ENCODE data around the gene NCAM1.

Gene NCAM1

DNA sequence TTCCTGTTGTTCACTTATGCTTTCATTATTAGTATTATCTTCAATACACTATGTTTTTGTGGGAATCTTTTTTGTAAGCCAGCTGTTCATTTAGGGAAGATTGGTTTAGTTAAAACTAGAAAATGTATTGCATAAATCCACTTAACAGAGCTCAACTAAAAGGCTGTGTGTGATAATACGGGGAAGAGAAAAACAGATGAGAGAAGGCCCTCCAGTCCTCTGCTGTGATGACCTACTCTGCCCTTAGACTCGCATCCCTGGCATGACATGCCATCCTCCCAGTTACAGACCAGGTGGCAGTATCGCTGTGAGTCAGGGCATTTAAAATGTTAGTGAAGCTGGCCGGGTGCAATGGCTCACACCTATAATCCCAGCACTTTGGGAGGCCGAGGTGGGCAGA is 179.8 kb downstream of the NCAM1 start:
- H3K4me3 Mint-ChIP-seq: no peak overlapping the region
- H3K9me3 Mint-ChIP-seq: no peaks in the 10 kb centered on the region
- H3K4me1 Mint-ChIP-seq: no peaks in the 10 kb centered on the region

DNA sequence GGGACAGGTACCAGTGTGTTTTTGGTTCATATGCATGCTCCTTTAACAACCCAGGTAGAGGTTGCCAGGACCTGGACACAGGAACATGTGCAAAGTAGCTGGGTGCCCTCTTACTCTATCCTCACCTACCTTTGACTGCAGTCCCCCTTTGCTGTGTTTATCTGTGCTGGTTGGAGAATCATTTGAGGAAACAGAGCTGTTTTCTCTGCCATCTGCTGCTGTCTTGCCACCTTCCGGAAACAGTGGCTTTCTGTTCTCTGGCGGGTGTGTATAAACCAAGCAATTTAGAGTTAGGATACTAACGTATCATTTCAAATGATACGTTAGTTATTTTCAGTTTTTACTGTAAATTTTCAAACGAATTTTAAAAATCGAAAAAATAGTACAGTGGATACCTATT is 181.3 kb downstream of the NCAM1 start:
- H3K4me1 Mint-ChIP-seq: no peaks in the 10 kb centered on the region
- no peak overlapping the region for H3K27ac Mint-ChIP-seq
- H3K4me3 Mint-ChIP-seq: no peak overlapping the region
- peaks cover 6% of the 10 kb centered on the region for H3K27me3 Mint-ChIP-seq
- no peaks in the 10 kb centered on the region for H3K9me3 Mint-ChIP-seq
- ATAC-seq: no peak
- H3K36me3 Mint-ChIP-seq: no peaks in the 10 kb centered on the region

More for the DNA sequence above, 179.8 kb downstream of the NCAM1 start:
- peaks cover 16% of the 10 kb centered on the region for H3K27me3 Mint-ChIP-seq
- no peak overlapping the region for H3K27ac Mint-ChIP-seq
- no peaks in the 10 kb centered on the region for H3K36me3 Mint-ChIP-seq
- ATAC-seq: no peak

DNA sequence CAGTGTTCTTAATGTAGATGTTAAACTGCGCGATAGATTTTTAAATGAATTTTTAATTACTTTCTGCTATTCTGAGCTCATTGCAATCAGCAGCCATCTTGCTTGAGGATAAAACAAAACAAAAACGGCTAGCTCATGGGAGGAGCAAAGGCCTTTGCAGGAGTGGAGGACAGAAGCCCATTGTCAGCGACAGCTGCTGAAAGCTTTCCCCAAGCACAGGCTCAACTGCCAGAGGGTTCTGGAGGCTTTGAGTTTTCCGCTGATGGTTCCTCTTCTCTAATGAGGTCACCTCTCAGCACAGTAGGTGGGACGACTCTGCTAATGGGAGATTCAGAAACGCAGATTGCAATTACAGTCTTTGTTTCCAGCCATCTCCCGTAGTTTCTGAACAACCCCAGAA is 186.0 kb downstream of the NCAM1 start:
- Mint-ChIP-seq H3K4me1 (no peaks in the 10 kb centered on the region), H3K9me3 (no peaks in the 10 kb centered on the region), H3K36me3 (no peaks in the 10 kb centered on the region), H3K27ac (no peak overlapping the region), H3K4me3 (no peak overlapping the region), H3K27me3 (no peaks in the 10 kb centered on the region)
- no peak for ATAC-seq

DNA sequence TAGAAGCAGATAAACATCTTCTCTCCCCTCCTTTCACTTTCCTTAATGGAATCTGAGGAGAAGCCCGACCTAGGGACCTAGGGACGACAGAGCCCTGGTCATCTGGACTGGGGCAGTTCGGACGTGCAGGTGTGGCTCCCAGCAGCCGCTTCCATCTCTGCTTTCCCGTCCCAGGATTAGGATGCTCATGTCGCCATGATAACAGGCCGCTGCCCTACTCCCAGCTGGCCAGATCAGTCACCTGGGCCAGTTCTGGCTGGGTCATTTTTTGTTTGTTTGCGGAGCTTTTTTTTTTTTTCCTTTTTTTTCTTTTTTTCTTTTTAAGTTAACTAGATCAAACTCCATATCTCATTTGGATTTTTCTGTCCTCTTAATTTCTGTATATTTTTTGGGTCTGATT is 186.9 kb downstream of the NCAM1 start:
- no peaks in the 10 kb centered on the region for H3K4me1 Mint-ChIP-seq
- no peaks in the 10 kb centered on the region for H3K27me3 Mint-ChIP-seq
- no peaks in the 10 kb centered on the region for H3K36me3 Mint-ChIP-seq
- no peaks in the 10 kb centered on the region for H3K9me3 Mint-ChIP-seq
- H3K27ac Mint-ChIP-seq: no peak overlapping the region
- no peak for ATAC-seq
- no peak overlapping the region for H3K4me3 Mint-ChIP-seq

DNA sequence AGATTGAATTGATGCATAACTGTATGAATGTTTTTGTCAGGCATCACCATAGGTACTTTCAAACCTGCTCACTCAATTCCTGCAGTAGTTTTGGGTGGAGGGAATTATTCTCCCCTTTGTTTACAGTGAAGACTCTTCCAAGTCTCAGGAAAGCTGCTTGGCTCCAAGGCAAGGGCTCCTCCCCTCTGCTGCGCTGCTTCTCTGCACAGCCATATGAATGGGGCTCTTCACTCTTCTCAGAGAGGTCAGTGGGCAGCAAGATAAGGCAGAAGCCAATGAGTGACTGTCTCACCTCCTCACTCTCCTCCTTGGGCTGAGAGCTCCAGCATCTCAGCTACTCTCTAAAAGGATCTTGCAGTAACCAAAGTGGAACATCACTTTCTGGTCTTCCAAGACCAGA is 187.4 kb downstream of the NCAM1 start:
- H3K27ac Mint-ChIP-seq: no peak overlapping the region
- ATAC-seq: no peak

DNA sequence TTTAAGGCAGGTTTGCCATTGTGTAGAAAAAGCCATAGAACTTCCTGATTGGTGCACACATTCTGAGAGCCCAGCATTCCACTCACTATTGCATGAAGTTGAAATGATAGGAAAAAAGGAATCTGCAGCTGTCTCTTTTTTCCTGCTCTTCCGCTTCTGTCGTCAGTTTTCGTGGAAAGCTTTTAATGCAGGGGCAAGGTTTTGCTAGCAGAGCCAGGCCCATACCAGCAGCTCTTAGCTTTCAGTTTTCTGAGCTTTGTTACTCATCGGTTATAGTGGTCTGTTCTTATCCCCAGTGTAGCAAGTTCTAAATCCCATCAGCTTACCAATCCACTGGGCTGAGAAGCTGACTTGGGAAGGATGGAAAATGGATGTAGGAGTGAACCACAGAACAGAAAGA is 190.3 kb downstream of the NCAM1 start:
- H3K27me3 Mint-ChIP-seq: no peaks in the 10 kb centered on the region
- no peak overlapping the region for H3K4me3 Mint-ChIP-seq
- H3K27ac Mint-ChIP-seq: no peak overlapping the region
- no peaks in the 10 kb centered on the region for H3K36me3 Mint-ChIP-seq
- ATAC-seq: no peak
- H3K4me1 Mint-ChIP-seq: no peaks in the 10 kb centered on the region
- no peaks in the 10 kb centered on the region for H3K9me3 Mint-ChIP-seq

More for the DNA sequence above, 187.4 kb downstream of the NCAM1 start:
- Mint-ChIP-seq H3K9me3 (no peaks in the 10 kb centered on the region), H3K36me3 (no peaks in the 10 kb centered on the region), H3K4me3 (no peak overlapping the region), H3K27me3 (no peaks in the 10 kb centered on the region), H3K4me1 (no peaks in the 10 kb centered on the region)

DNA sequence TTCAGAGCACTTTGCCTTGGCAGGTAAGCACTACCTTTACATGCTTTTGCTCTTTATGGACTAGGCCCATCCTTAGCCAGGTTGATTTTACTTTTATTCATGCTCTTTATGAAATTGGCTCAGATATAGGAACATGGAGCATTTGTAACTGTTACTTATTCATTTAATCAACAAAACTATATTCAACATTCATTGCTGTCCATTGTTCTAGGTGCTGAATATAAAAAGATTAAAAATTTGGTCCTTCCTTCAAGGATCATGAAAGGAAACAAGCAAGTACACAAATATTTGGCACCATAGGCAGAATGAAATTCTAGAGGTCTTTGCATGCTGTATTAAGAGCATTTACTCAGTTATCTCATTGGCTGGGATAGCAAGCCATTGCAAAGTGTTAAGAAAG is 191.3 kb downstream of the NCAM1 start:
- ATAC-seq: no peak

DNA sequence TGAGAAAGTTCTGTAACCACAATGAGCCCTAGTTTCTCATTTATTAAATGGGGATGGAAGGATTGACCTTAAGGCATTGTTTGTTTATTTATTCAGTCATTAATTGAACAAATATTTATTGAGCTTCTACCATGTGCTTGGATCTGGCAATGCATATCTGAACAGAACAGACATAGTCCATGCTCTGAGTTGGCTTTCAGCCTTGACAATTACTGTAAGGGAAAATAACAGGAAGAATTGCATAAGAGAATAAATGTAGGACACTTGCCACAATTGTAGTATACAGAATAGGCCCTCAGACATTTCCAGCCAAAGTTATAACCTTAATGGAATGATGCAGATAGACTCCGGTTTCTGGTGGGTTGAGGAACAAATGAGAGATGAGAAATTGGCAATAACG is 192.6 kb downstream of the NCAM1 start:
- no peaks in the 10 kb centered on the region for H3K4me1 Mint-ChIP-seq
- H3K4me3 Mint-ChIP-seq: no peak overlapping the region
- H3K27ac Mint-ChIP-seq: no peak overlapping the region
- ATAC-seq: no peak
- no peaks in the 10 kb centered on the region for H3K27me3 Mint-ChIP-seq
- no peaks in the 10 kb centered on the region for H3K36me3 Mint-ChIP-seq
- H3K9me3 Mint-ChIP-seq: no peaks in the 10 kb centered on the region

More for the DNA sequence above, 191.3 kb downstream of the NCAM1 start:
- no peak overlapping the region for H3K27ac Mint-ChIP-seq
- no peaks in the 10 kb centered on the region for H3K36me3 Mint-ChIP-seq
- no peaks in the 10 kb centered on the region for H3K9me3 Mint-ChIP-seq
- no peak overlapping the region for H3K4me3 Mint-ChIP-seq
- H3K27me3 Mint-ChIP-seq: no peaks in the 10 kb centered on the region
- H3K4me1 Mint-ChIP-seq: no peaks in the 10 kb centered on the region

DNA sequence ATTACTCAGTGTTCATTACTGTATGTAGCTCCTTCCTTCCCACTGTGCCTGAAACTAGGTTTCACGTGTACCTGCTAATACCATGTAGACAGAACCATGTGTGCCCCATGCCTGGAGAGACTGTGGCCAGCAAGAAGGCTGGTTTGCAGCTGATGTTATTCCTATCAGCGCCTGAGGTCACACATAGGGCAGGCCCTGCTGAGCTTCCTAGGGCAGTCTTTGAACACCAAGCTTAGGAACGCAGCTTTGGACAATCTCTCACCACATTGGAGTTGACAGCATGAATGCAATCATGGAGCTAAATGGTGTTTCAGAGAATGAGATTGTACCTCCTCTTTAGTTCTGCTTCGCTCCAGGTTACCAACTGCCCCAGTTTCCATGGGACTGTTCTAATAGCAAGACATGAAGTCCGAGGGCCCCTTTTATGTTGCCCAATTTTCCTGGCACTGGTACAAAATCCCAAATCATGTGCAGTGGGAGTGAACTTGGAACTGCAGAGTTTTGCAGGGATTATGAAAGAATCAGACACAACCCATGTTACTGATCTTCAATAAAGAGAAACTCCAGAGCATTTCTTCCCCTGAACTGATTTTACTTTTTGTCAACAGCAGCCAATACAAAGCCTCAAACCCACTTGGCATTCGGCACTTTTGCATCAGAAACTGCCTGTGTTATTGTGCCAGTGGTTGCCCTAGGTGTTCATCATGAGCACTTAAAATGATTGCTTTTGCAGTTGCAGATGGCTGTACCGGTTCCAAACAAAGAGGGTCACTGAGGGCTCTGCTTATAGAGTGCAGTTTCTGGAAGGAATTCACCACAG is 199.0 kb downstream of the NCAM1 start:
- peaks cover 11% of the 10 kb centered on the region for H3K27me3 Mint-ChIP-seq
- H3K4me3 Mint-ChIP-seq: no peak overlapping the region

DNA sequence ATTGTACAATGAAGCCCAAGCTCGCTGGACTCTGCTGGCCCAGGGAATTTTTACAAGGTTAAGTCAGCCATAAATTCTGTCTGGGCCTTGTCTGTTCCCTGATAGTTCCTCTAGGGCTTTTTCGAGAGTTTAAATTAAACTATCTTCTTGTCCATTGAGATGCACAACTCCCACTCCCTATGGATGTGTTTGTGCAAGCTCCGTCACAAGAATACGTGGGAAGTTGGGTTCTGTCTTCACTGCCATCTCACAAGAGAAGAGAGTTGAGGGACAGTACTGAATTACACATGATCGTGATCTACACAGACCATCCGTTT is 199.5 kb downstream of the NCAM1 start:
- Mint-ChIP-seq H3K27me3 (peaks cover 11% of the 10 kb centered on the region), H3K4me3 (no peak overlapping the region), H3K4me1 (no peaks in the 10 kb centered on the region), H3K36me3 (no peaks in the 10 kb centered on the region), H3K27ac (no peak overlapping the region), H3K9me3 (peaks cover 3% of the 10 kb centered on the region)
- ATAC-seq: no peak

More for the DNA sequence above, 199.0 kb downstream of the NCAM1 start:
- Mint-ChIP-seq H3K27ac (no peak overlapping the region), H3K9me3 (peaks cover 3% of the 10 kb centered on the region), H3K4me1 (no peaks in the 10 kb centered on the region), H3K36me3 (no peaks in the 10 kb centered on the region)
- ATAC-seq: no peak

DNA sequence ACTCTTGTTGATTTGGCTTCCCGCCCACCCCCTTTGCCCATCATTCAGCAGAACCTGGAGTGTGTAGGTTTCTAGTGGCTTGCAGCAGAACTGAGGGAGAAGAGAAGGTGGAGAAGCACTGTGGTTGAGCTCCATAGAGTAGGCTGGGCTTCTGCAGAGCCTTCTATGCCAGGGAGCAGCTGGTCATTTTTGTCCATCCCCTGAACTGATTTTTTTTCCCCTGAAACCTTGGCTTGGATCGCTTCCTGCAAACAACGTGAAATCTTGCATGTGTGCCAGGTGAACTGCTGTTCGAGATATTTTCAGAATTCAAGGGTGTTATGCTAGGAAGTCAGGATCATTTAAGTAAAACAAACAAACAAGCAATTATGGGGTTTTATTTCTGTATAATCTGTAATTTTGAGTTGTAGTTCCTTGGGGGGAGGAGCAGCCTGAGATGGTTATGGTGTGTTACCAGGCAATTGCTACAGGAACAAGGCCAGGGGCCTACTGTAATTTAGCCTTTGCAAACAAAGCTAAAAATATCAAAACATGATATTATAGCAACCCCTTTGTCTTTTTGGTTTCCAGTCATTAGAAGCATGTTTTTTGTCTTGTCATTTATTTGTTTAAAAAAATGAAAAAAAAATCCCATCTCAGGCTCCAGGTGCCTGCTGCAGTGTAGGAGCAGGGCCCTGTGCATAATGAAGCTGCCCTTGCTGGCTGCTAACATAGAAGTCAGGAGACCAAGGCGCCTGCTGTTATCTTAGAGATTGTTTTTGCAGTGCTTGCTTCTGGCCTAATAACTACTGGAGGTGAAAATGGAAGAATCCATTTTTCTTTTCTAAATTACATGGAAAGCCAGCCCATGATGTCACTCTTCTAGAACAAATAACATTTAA is 200.7 kb downstream of the NCAM1 start:
- peaks cover 11% of the 10 kb centered on the region for H3K27me3 Mint-ChIP-seq
- peaks cover 3% of the 10 kb centered on the region for H3K9me3 Mint-ChIP-seq
- no peak overlapping the region for H3K4me3 Mint-ChIP-seq
- H3K27ac Mint-ChIP-seq: no peak overlapping the region
- no peaks in the 10 kb centered on the region for H3K4me1 Mint-ChIP-seq
- H3K36me3 Mint-ChIP-seq: no peaks in the 10 kb centered on the region
- no peak for ATAC-seq

DNA sequence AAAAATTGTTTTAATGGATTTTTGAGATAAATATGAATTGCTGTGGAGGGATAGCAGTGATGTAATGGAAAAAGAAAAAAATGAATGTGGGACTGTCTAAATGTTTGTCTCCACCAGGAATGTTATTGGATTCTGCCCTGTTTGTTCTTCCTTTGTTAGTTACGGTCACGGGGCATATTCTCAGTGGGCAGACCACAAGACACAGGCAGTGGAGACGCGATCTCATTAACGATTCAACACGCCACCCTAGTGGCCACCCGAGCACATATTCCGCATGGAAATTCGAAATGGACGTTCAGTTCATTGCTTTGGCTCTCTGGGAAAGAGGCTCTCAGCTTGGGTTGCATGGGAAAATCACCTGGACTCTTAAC is 201.4 kb downstream of the NCAM1 start:
- ATAC-seq: no peak
- Mint-ChIP-seq H3K27me3 (peaks cover 11% of the 10 kb centered on the region), H3K36me3 (no peaks in the 10 kb centered on the region), H3K27ac (no peak overlapping the region), H3K9me3 (peaks cover 3% of the 10 kb centered on the region), H3K4me3 (no peak overlapping the region), H3K4me1 (no peaks in the 10 kb centered on the region)

DNA sequence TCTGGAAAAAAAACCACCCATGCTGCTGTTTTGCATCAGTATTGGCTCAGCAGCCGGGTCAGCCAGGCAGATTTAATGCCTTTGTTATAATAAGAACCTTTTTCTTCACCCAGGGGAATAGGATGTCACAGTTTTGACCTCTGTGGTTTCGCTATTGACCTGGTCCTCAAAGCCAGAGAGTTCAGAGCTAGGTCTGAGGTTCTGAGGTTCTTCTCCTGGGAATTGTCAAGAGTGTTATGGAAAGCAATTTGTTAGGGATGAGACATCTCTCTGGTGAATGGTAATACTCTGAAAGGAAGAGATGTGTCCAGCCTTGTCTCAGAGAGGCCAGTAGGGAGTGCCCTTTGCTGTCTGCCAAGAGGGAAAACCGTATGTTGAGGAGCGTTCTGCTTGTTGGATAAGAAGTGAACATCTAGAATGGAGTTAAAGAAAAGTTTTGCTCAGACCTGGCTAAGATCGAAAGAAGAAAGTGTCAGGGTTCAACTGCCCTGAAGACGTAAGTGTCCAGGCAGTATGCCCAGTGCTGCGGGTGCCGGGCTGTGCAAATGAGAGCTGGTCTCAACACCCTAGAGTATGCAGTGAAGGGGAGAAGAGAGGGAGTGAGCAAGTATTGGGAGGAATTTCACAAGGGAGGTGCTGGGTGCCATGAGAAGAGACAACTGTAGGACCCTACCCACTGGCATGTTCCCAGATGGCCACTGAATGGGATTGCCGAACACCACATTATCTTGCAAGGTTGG is 202.2 kb downstream of the NCAM1 start:
- Mint-ChIP-seq H3K9me3 (peaks cover 3% of the 10 kb centered on the region), H3K27me3 (peaks cover 11% of the 10 kb centered on the region), H3K27ac (no peak overlapping the region), H3K36me3 (no peaks in the 10 kb centered on the region), H3K4me1 (no peaks in the 10 kb centered on the region), H3K4me3 (no peak overlapping the region)
- ATAC-seq: no peak

DNA sequence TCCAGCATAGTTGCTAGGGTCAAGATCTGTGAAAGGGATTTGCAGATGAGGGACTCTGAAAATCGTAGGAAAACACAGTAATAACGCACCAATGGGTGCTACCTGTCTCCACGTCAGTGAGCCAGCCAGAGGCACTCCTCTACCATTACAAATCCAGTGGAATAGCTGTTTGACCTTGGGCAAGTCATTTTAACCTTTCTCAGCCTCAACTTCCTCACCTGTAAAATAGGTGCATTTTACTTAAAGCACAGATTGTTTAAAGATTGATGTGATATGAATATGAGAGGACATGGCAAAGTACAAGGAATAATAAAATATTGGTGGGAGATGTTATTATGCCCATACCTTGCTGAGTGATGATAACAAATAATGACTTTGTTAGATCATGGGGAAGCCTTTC is 205.1 kb downstream of the NCAM1 start:
- Mint-ChIP-seq H3K9me3 (peaks cover 3% of the 10 kb centered on the region), H3K27ac (no peak overlapping the region), H3K4me3 (no peak overlapping the region), H3K4me1 (no peaks in the 10 kb centered on the region), H3K36me3 (no peaks in the 10 kb centered on the region), H3K27me3 (peaks cover 20% of the 10 kb centered on the region)
- no peak for ATAC-seq

DNA sequence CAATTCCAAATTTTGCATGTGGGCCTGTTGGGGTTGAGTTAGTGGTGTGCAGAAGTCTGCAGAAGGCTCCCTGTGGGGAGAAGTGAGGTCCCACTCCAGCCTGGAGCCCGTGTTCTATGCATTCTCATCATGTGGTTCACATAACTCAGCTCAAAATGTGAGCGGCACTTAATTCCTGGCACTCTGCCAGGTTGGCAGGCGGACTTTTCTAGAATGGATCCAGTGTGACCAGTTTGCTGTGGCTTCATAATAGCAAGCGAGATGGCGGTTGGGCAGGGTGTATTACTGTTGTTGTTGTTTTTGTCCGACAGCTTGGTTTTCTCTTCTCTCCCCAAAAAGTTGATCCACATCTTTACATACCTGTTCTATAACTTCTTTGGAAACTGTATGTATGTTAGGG is 206.4 kb downstream of the NCAM1 start:
- Mint-ChIP-seq H3K4me1 (no peaks in the 10 kb centered on the region), H3K27ac (no peak overlapping the region), H3K36me3 (no peaks in the 10 kb centered on the region), H3K27me3 (peaks cover 20% of the 10 kb centered on the region), H3K4me3 (no peak overlapping the region), H3K9me3 (peaks cover 3% of the 10 kb centered on the region)
- ATAC-seq: no peak

Data from stimulated activated memory B cell treated with anti-CD40 and anti-IgM and Interleukin-4, amounts not matched to agents 10 μg/mL and 1 μg/mL and 100 μg/mL, for 72 hours (primary cell).